22Rv1 (cell line): ENCODE results near the gene MFSD8.

ENCODE experiments used
- ZFX ChIP-seq: fragments of 450-650 bp; IDR thresholded peaks from 2 replicates; pipeline ENCODE4 v1.6.1; 2017; ENCODE audit warnings: antibody characterized with exemption, borderline replicate concordance
- TF ChIP-seq, protein P1 (sequence below): fragments of 450-650 bp; IDR thresholded peaks from 2 replicates; pipeline ENCODE4 v1.5.1; 2017; ENCODE audit warnings: mild to moderate bottlenecking

DNA sequence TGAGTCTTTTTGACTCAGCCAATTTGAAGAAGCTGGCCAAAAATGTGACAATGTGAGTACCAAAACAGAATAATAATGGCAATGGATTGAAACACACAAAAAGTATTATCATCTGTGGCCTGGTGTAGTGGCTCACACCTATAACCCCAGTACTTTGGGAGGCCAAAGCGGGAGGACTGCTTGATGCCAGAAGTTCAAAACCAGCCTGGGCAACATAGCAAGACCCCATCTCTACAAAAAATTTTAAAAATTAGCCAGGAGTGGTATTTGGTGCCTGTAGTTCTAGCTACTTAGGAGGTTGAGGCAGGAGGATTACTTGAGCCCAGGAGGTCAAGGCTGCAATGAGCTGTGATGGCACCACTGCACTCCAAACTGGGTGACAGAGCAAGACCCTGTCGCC is 42.7 kb downstream of the MFSD8 start:
- TF ChIP-seq, protein P1, sequence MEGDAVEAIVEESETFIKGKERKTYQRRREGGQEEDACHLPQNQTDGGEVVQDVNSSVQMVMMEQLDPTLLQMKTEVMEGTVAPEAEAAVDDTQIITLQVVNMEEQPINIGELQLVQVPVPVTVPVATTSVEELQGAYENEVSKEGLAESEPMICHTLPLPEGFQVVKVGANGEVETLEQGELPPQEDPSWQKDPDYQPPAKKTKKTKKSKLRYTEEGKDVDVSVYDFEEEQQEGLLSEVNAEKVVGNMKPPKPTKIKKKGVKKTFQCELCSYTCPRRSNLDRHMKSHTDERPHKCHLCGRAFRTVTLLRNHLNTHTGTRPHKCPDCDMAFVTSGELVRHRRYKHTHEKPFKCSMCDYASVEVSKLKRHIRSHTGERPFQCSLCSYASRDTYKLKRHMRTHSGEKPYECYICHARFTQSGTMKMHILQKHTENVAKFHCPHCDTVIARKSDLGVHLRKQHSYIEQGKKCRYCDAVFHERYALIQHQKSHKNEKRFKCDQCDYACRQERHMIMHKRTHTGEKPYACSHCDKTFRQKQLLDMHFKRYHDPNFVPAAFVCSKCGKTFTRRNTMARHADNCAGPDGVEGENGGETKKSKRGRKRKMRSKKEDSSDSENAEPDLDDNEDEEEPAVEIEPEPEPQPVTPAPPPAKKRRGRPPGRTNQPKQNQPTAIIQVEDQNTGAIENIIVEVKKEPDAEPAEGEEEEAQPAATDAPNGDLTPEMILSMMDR: no peak
- TF ChIP-seq ZFX: no peak
